Uterus (tissue), 4 donors: ENCODE data around the gene ZNF618. TPM values are rescaled to one million over a fixed set of nuclear protein-coding genes. Genes with fewer than 3 reads are reported as not detected.
A peak's percentile ranks its signal among the peaks of the same experiment; 100 is the strongest.

Experiments used
- DNase-seq, 2 donors: peaks; one replicate each; pipeline ENCODE4 v3.0.0-alpha.2; 2019 to 2020
- H3K27ac ChIP-seq, 2 donors: fragments of 200-600 bp; sonication (generic); 1 replicate in 1 of 2; 2 replicates in 1 of 2; pipeline ENCODE4 v1.5.1; 2016 to 2018
- H3K27me3 ChIP-seq, 2 donors: fragments of 200-600 bp; sonication (generic); one replicate each; pipeline ENCODE4 v1.5.1; 2018 to 2019; ENCODE audit warnings: control low read depth in 1 of 2
- H3K36me3 ChIP-seq, 2 donors: fragments of 200-600 bp; sonication (generic); one replicate each; pipeline ENCODE4 v1.5.1; 2019; ENCODE audit warnings: control low read depth in 1 of 2
- H3K4me1 ChIP-seq, 2 donors: fragments of 200-600 bp; sonication (generic); one replicate each; pipeline ENCODE4 v1.5.1; 2018 to 2019; ENCODE audit warnings: control low read depth in 1 of 2
- H3K4me3 ChIP-seq, 2 donors: fragments of 200-600 bp; sonication (generic); 1 replicate in 1 of 2; 2 replicates in 1 of 2; pipeline ENCODE4 v1.5.1; 2018 to 2019; ENCODE audit warnings: mild to moderate bottlenecking in 1 of 2
- H3K9me3 ChIP-seq, 2 donors: fragments of 200-600 bp; sonication (generic); one replicate each; pipeline ENCODE4 v1.5.1; 2019; ENCODE audit warnings: control low read depth in 1 of 2
- POLR2A ChIP-seq, 2 donors: fragments of 450-650 bp; IDR thresholded peaks; one replicate each; pipeline ENCODE4 v1.6.1; 2016; ENCODE audit warnings: antibody characterized with exemption in 2 of 2, mild to moderate bottlenecking in 1 of 2, moderate library complexity in 1 of 2
- intact Hi-C: fragments of 100-400 bp; cut with DNase I; formaldehyde crosslinking; loops from one replicate; pipeline ENCODE4 v1.15.1; 2023; ENCODE audit warnings: low total_unique reads
- total RNA-seq, 4 donors: library from RNA; depleted of rRNA in 3 of 4; stranded (reverse); fragments of >200 nt in 3 of 4; gene quantifications; one replicate each; pipeline versions ENCODE4 v1.1.0 to v1.2.4, GENCODE V29; 2014 to 2023
- TF ChIP-seq, protein P1 (sequence below), 4 experiments: fragments of 200-600 bp in 2 of 4; fragments of 450-650 bp in 2 of 4; sonication (generic) in 2 of 4; IDR thresholded peaks; one replicate each; pipeline ENCODE4 v1.5.1; 2016 to 2019; ENCODE audit warnings: antibody characterized with exemption in 4 of 4, mild to moderate bottlenecking in 2 of 4, moderate library complexity in 1 of 4
- donor health status: DM: yes; HTN: yes; CAD: no.

Gene ZNF618
- total RNA-seq, 4 donors from 2014 or later = 3.8 to 24.2 (median 12.3) TPM

- Histone ChIP-seq H3K9me3 (no peaks in the 10 kb centered on the region), H3K4me3 (no peak overlapping the region), H3K4me1 (no peaks in the 10 kb centered on the region), H3K36me3 (no peaks in the 10 kb centered on the region), H3K27me3 (no peaks in the 10 kb centered on the region), H3K27ac (no peak overlapping the region)
- intact Hi-C loops = no loop called here
- TF ChIP-seq, protein P1, sequence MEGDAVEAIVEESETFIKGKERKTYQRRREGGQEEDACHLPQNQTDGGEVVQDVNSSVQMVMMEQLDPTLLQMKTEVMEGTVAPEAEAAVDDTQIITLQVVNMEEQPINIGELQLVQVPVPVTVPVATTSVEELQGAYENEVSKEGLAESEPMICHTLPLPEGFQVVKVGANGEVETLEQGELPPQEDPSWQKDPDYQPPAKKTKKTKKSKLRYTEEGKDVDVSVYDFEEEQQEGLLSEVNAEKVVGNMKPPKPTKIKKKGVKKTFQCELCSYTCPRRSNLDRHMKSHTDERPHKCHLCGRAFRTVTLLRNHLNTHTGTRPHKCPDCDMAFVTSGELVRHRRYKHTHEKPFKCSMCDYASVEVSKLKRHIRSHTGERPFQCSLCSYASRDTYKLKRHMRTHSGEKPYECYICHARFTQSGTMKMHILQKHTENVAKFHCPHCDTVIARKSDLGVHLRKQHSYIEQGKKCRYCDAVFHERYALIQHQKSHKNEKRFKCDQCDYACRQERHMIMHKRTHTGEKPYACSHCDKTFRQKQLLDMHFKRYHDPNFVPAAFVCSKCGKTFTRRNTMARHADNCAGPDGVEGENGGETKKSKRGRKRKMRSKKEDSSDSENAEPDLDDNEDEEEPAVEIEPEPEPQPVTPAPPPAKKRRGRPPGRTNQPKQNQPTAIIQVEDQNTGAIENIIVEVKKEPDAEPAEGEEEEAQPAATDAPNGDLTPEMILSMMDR (IDR thresholded peaks at IDR 0.05) = no peak
- TF ChIP-seq POLR2A (IDR thresholded peaks at IDR 0.05) = no peak
- no peak for DNase-seq
Measured at GRCh38 chr9:113985968-113986585, 110.0 kb downstream of the ZNF618 start.

DNA sequence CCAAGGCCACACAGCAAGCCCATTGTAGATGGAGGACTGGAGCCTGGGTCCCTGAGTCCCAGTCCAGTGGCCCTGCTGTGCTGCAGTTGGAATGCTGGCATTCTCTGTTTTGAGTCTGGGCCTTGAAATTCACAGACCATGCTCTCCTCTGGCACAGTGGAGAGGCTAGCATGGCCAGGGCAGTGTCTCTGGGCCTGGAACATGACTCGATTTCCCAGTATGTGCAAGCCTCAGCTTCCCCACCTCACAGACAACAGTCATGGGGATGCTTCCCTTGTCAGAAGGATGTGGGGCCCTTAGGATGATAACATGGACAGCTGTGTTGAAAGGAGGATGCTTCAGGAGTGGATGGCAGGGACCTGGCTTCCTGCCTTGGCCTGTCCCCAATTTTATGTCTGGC is 110.8 kb downstream of the ZNF618 start:
- Histone ChIP-seq H3K4me1 (no peaks in the 10 kb centered on the region), H3K9me3 (no peaks in the 10 kb centered on the region), H3K27me3 (no peaks in the 10 kb centered on the region), H3K4me3 (no peak overlapping the region), H3K36me3 (no peaks in the 10 kb centered on the region), H3K27ac (no peak overlapping the region)
- no peak for DNase-seq
- intact Hi-C loops = no loop called here
- TF ChIP-seq, protein P1 (IDR thresholded peaks at IDR 0.05) = no peak
- no peak for TF ChIP-seq POLR2A (IDR thresholded peaks at IDR 0.05)

DNA sequence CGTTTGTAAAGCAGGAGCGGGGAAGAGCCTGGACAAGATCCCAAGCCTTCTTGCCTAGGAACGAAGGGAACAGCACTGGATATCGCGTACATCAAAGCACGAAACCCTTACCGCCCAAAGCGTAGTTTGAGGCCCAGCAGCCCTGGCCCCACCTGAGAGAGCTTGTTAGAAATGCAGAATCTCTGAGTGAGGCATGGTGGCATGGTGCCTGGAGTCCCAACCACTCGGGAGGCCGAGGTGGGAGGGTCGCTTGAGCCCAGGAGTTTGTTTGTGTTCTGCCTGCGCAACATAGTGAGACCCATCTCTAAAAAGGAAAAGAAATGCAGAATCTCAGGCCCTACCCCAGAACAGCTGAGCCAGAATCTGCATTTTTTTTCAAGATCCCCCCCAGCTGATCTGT is 111.4 kb downstream of the ZNF618 start:
- Histone ChIP-seq H3K9me3 (no peaks in the 10 kb centered on the region), H3K36me3 (no peaks in the 10 kb centered on the region), H3K4me1 (no peaks in the 10 kb centered on the region), H3K27ac (no peak overlapping the region), H3K27me3 (no peaks in the 10 kb centered on the region), H3K4me3 (no peak overlapping the region)
- no peak for DNase-seq
- intact Hi-C loops = no loop called here
- TF ChIP-seq, protein P1 (IDR thresholded peaks at IDR 0.05) = no peak
- TF ChIP-seq POLR2A (IDR thresholded peaks at IDR 0.05) = no peak

DNA sequence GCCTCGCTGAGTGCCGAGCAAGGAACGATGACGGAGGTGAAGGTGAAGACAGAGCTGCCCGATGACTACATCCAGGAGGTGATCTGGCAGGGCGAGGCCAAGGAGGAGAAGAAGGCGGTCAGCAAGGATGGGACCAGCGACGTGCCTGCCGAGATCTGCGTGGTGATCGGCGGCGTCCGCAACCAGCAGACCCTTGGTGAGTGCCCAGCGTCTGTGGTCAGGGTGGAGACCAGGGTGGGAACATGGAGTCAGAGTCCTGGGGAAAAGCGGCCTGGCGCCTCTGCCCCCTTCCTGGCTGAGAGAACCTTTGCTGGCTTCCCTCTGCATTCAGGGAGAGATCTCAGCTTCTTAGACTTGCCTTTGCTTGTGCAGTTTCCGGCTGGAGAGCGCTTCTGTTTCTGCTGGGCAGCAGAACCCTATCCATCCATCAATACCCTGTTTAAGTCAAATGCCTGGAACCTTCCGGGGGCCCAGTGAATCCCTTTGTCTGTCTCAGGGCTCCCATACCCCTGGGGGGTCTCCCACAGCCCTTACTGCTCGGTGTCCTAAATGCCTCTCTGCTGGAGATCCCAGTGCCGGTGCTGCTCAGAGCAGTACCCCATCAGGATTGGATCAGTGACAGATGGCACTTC is 112.4 kb downstream of the ZNF618 start:
- no peak for DNase-seq

More for the DNA sequence above, 112.4 kb downstream of the ZNF618 start:
- Histone ChIP-seq H3K4me1 (no peaks in the 10 kb centered on the region), H3K27me3 (no peaks in the 10 kb centered on the region), H3K9me3 (no peaks in the 10 kb centered on the region), H3K27ac (peak overlapping the region in 1 of 2 donors; percentile 22), H3K36me3 (no peaks in the 10 kb centered on the region), H3K4me3 (no peak overlapping the region)
- TF ChIP-seq, protein P1 (IDR thresholded peaks at IDR 0.05) = no peak
- TF ChIP-seq POLR2A (IDR thresholded peaks at IDR 0.05) = no peak
- intact Hi-C loops = no loop called here
